HUES64 (cell line): ENCODE measurements around the gene RBFOX1.

ENCODE experiments used
- H3K27ac ChIP-seq: 2 replicates; pipeline ENCODE4 v1.7.0; 2013; ENCODE audit warnings: low read depth, low read length, inconsistent platforms
- H3K27me3 ChIP-seq: 2 replicates; pipeline ENCODE4 v1.6.1; 2013; ENCODE audit warnings: mild to moderate bottlenecking, low read length; ENCODE audit not compliant: insufficient read depth
- H3K36me3 ChIP-seq: 2 replicates; pipeline ENCODE4 v1.6.1; 2013; ENCODE audit warnings: mild to moderate bottlenecking, low read length; ENCODE audit not compliant: insufficient read depth
- H3K4me1 ChIP-seq: 2 replicates; pipeline ENCODE4 v1.6.1; 2013; ENCODE audit warnings: mild to moderate bottlenecking, low read length, moderate library complexity; ENCODE audit not compliant: insufficient read depth
- H3K4me3 ChIP-seq: 2 replicates; pipeline ENCODE4 v1.5.1; 2013; ENCODE audit warnings: mild to moderate bottlenecking, low read length, moderate library complexity
- H3K9ac ChIP-seq: 2 replicates; pipeline ENCODE4 v1.6.1; 2013; ENCODE audit warnings: mild to moderate bottlenecking, low read depth, low read length
- H3K9me3 ChIP-seq: 2 replicates; pipeline ENCODE4 v1.6.1; 2013; ENCODE audit warnings: low read depth, low read length; ENCODE audit not compliant: insufficient read depth
- WGBS: fragments of 150-250, 120-280 bp; methylation state at CpG from one replicate; pipeline ENCODE4 v1.1.7; 2013; ENCODE audit warnings: missing lambda C conversion rate; 5-methylcytosine and 5-hydroxymethylcytosine counted together

Gene RBFOX1

DNA sequence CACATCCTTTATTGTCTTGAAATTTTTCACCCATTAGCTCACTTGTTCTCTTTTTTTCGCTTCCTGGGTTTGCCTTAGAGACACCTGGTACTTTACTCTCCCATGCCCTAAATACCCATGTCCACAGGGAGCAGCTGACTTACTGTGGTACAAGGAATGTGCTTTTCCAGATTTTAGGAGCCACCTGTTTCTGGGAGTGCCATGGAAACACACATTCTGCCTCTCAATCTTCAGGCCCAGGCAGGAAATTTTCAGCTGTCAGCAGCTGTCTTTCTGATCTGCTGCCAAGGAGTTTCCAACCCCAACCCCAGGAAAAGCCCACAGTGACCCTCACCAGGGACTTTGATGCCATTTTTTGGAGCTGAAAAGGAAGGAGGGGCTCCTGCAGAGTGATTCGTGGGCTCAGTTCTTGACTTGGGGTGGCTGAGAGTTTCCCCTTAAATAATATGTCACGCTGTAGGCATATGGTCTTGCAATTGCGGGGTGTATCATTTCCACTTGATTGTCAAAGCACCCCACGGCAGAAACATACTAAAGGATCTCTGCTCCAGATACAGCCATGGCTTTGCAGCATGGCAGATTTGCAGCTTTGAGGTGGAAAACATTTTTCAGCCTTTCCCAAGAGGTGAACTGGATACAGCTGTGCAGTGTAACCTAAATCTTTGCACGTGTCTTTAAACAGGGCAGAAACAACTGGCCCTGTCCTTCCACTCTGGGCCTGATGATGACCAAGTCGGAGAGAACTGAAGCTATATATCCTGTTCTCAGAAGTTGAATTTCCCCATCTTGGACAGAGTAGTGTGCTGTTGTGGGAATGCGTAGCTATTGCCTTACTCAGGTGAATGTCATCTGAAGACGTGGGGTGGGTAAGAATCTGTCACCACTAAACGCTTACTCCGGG is 19.2 kb downstream of the RBFOX1 start:
- Histone ChIP-seq H3K9me3 (no peaks in the 10 kb centered on the region), H3K36me3 (no peaks in the 10 kb centered on the region), H3K4me3 (no peak overlapping the region), H3K27ac (no peak overlapping the region), H3K9ac (no peak overlapping the region), H3K4me1 (no peaks in the 10 kb centered on the region; the same call in 1 of the 2 replicates), H3K27me3 (no peaks in the 10 kb centered on the region)
- WGBS: 95% methylated on average over 11 of the region's 11 CpGs

- H3K4me3 ChIP-seq: no peak overlapping the region
- H3K9ac ChIP-seq: no peak overlapping the region
- no peaks in the 10 kb centered on the region for H3K36me3 ChIP-seq
- no peaks in the 10 kb centered on the region; the same call in 1 of the 2 replicates for H3K4me1 ChIP-seq
- H3K27me3 ChIP-seq: no peaks in the 10 kb centered on the region
- no peaks in the 10 kb centered on the region for H3K9me3 ChIP-seq
- 95% methylated on average over 5 of the region's 5 CpGs for WGBS
- no peak overlapping the region for H3K27ac ChIP-seq
Observed at GRCh38 chr16:7355758-7356157, 23.1 kb downstream of the RBFOX1 start.

DNA sequence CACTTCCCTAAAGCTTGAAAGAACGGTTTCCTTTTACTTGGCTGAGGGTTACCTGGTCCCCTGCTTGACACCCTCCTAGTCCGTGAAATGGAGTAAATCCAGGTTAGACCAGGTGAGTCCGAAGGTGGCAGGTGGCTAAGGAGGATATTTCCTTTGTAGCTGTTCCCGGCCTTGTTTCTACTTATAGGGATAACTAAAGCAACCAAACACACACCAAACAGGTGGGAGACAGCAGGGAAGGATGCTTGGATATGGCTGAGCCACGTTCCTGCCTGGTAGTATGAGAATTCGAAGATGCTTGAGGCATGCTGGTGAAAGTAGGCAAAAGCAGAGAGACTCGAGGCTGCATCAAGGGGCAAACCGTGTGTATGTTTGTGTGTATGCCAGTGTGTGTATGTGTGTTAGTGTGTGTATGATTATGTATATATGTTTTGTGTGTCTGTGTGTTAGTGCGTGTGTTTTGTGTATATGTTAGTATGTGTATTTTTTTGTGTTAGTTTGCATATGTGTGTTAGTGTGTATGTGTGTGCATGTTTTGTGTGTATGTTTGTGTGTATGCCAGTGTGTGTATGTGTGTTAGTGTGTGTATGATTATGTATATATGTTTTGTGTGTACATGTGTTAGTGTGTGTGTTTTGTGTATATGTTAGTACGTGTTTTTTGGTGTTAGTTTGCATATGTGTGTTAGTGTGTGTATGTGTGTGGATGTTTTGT is 28.9 kb downstream of the RBFOX1 start:
- Histone ChIP-seq H3K27ac (no peak overlapping the region), H3K4me3 (no peak overlapping the region), H3K4me1 (no peaks in the 10 kb centered on the region; the same call in 1 of the 2 replicates), H3K36me3 (no peaks in the 10 kb centered on the region), H3K9ac (no peak overlapping the region), H3K27me3 (no peaks in the 10 kb centered on the region), H3K9me3 (no peaks in the 10 kb centered on the region)
- WGBS: 95% methylated on average over 8 of the region's 10 CpGs

- Histone ChIP-seq H3K4me1 (no peaks in the 10 kb centered on the region; the same call in 1 of the 2 replicates), H3K4me3 (no peak overlapping the region), H3K9ac (no peak overlapping the region), H3K9me3 (no peaks in the 10 kb centered on the region), H3K36me3 (no peaks in the 10 kb centered on the region), H3K27me3 (no peaks in the 10 kb centered on the region), H3K27ac (no peak overlapping the region)
- WGBS: 94% methylated on average over 6 of the region's 6 CpGs
Observed at GRCh38 chr16:7362231-7362630, 29.6 kb downstream of the RBFOX1 start.

DNA sequence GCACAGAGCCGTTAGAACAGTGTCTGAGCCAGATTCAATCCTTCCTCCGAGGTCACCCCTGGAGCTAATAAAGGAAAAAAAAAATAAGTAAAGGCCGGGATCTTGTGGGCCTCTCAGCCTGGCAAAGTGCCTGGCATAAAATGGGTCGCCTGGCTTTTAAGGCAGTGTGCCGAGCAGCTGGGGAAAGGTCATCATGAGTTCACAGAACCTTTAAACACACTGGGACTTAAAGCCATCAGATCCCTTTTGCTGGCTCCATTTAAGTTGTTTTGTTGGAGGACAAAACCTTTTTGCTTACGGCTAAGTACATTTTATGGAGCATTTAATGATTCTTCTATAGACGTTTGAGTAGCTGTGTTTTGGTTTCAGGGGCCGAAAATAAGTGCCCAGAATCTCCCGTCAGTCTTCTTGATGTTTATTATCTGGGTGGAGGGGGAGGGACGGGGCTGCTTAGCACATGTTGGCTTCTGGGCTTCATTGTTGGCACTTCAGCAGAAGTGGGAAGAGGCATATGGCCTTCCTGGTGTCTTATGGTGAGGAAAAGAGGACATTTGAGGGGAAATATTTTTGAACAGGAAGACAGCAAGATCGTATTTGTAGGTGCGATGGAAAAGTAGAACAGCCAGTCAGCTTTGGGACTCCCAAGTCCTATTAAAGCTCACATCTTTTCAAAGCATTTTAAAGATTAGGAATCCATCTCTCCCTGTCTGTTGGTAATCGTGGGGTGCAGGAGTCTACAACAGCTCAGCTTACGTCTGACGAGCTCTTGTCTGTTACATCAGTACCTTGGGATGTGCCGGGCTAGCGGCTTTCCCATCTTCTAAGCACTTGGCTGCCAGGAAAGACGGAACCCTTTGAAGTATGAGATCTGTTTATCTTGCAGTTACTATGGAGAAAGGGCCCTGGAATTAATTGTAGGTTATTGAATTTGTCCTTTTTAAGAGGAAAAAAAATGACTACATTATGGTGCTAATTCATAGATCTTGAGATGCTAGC is 31.1 kb downstream of the RBFOX1 start:
- Histone ChIP-seq H3K9ac (no peak overlapping the region), H3K4me3 (no peak overlapping the region), H3K36me3 (no peaks in the 10 kb centered on the region), H3K4me1 (no peaks in the 10 kb centered on the region; the same call in 1 of the 2 replicates), H3K27me3 (no peaks in the 10 kb centered on the region), H3K9me3 (no peaks in the 10 kb centered on the region), H3K27ac (no peak overlapping the region)
- WGBS: 91% methylated on average over 18 of the region's 18 CpGs

GRCh38 chr16:7366041-7366440 is 33.4 kb downstream of the RBFOX1 start:
- Histone ChIP-seq H3K9ac (no peak overlapping the region), H3K27me3 (no peaks in the 10 kb centered on the region), H3K4me1 (peaks cover 7% of the 10 kb centered on the region; the same call in 1 of the 2 replicates), H3K27ac (no peak overlapping the region), H3K4me3 (no peak overlapping the region), H3K9me3 (no peaks in the 10 kb centered on the region), H3K36me3 (no peaks in the 10 kb centered on the region)
- 94% methylated on average over 7 of the region's 7 CpGs for WGBS

GRCh38 chr16:7366993-7367880 is 34.6 kb downstream of the RBFOX1 start:
- Histone ChIP-seq H3K27me3 (no peaks in the 10 kb centered on the region), H3K4me3 (no peak overlapping the region), H3K9ac (no peak overlapping the region), H3K4me1 (peaks cover 7% of the 10 kb centered on the region; the same call in 1 of the 2 replicates), H3K9me3 (no peaks in the 10 kb centered on the region), H3K36me3 (no peaks in the 10 kb centered on the region), H3K27ac (no peak overlapping the region)
- WGBS: 92% methylated on average over 6 of the region's 8 CpGs

- no peaks in the 10 kb centered on the region for H3K27me3 ChIP-seq
- WGBS: 76% methylated on average over 3 of the region's 4 CpGs
- peaks cover 7% of the 10 kb centered on the region; the same call in 1 of the 2 replicates for H3K4me1 ChIP-seq
- no peaks in the 10 kb centered on the region for H3K9me3 ChIP-seq
- H3K36me3 ChIP-seq: no peaks in the 10 kb centered on the region
- no peak overlapping the region for H3K9ac ChIP-seq
- no peak overlapping the region for H3K27ac ChIP-seq
- H3K4me3 ChIP-seq: no peak overlapping the region
Observed at GRCh38 chr16:7369204-7369603, 36.6 kb downstream of the RBFOX1 start.

GRCh38 chr16:7372095-7372494 is 39.5 kb downstream of the RBFOX1 start:
- Histone ChIP-seq H3K9me3 (no peaks in the 10 kb centered on the region), H3K4me1 (peaks cover 7% of the 10 kb centered on the region; the same call in 1 of the 2 replicates), H3K27ac (no peak overlapping the region), H3K4me3 (no peak overlapping the region), H3K36me3 (no peaks in the 10 kb centered on the region), H3K9ac (no peak overlapping the region), H3K27me3 (no peaks in the 10 kb centered on the region)
- WGBS: 95% methylated on average over 4 of the region's 4 CpGs

DNA sequence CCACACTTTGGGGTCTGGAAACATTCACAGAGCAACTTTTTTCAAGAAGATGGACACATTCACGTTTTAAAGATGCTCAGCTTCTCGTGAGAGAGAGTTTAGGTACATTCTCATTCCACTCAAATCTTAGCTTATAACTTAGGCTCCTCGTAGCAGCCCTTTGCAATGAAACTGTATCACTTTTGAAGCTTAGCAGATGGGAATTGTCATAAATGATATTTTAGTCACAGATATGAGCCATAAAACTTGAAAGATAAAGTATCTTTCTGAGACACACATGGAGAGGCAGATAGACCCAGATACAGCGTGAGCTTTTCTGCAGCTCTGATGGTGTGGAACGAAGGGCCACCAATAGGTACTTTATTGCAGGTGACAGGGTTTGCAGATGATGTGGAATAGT is 41.1 kb downstream of the RBFOX1 start:
- Histone ChIP-seq H3K9me3 (no peaks in the 10 kb centered on the region), H3K36me3 (no peaks in the 10 kb centered on the region), H3K9ac (no peak overlapping the region), H3K4me3 (no peak overlapping the region), H3K27ac (no peak overlapping the region), H3K27me3 (no peaks in the 10 kb centered on the region), H3K4me1 (peaks cover 7% of the 10 kb centered on the region; the same call in 1 of the 2 replicates)
- WGBS: 87% methylated on average over 5 of the region's 5 CpGs
